Keratinocyte (primary cell): ENCODE data around the gene PRR36.

Source experiments
- EZH2 ChIP-seq: IDR thresholded peaks from one replicate; pipeline ENCODE4 v1.6.1; 2012; ENCODE audit warnings: inconsistent platforms, mild to moderate bottlenecking, low read length, moderate library complexity
- TF ChIP-seq, protein P1 (sequence below), 3 experiments: IDR thresholded peaks in 1 of 3; conservative IDR thresholded peaks in 1 of 3; optimal IDR thresholded peaks in 1 of 3; 2 replicates in 2 of 3; 3 replicates in 1 of 3; pipeline versions ENCODE3 to v1.5.1; 2011; ENCODE audit warnings: low read length in 3 of 3, mild to moderate bottlenecking in 3 of 3, moderate library complexity in 2 of 3, control low read depth in 1 of 3, inconsistent platforms in 1 of 3; ENCODE audit not compliant: insufficient read depth in 2 of 3; ENCODE audit errors: extremely low read depth in 1 of 3

DNA sequence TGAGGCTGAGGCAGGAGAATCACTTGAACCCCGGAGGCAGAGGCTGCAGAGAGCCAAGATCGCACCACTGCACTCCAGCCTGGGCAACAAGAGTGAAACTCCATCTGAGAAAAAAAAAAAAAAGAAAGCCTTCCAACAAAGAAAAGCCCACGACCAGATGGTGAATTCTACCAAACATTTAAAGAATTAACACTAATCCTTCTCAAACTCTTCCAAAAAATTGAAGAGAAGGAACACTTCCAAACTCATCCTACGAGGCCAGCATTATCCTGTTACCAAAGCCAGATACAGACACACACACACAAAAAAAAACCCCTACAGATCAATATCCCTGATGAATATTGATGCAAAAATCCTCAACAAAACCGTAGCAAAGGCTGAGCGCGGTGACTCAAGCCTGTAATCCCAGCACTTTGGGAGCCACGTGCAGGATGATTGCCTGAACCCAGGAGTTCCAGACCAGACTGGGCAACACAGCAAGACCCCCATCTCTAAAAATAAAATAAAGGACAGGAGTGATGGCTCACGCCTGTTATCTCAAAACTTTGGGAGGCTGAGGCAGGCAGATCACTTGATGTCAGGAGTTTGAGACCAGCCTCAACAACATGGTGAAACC, 50.4 kb downstream of the PRR36 start:
- TF ChIP-seq, protein P1, sequence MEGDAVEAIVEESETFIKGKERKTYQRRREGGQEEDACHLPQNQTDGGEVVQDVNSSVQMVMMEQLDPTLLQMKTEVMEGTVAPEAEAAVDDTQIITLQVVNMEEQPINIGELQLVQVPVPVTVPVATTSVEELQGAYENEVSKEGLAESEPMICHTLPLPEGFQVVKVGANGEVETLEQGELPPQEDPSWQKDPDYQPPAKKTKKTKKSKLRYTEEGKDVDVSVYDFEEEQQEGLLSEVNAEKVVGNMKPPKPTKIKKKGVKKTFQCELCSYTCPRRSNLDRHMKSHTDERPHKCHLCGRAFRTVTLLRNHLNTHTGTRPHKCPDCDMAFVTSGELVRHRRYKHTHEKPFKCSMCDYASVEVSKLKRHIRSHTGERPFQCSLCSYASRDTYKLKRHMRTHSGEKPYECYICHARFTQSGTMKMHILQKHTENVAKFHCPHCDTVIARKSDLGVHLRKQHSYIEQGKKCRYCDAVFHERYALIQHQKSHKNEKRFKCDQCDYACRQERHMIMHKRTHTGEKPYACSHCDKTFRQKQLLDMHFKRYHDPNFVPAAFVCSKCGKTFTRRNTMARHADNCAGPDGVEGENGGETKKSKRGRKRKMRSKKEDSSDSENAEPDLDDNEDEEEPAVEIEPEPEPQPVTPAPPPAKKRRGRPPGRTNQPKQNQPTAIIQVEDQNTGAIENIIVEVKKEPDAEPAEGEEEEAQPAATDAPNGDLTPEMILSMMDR (optimal IDR thresholded peaks at IDR 0.05 in 1 of 3, IDR thresholded peaks at IDR 0.05 in 1 of 3, conservative IDR thresholded peaks at IDR 0.05 in 1 of 3; ENCODE audit: extremely low read depth in 1 of 3, insufficient read depth in 2 of 3, low read length in 3 of 3): no peak
- no peak for TF ChIP-seq EZH2
